GM12878 (cell line): ENCODE measurements around the gene KIAA1671. TPM values are rescaled to one million over a fixed set of nuclear protein-coding genes. Genes with fewer than 3 reads are reported as not detected.

Source experiments
- ATAC-seq: fragments of 200-7000 bp; cut with Tn5 transposase; 3 replicates; pipeline ENCODE4 v1.9.1; 2020; ENCODE audit warnings: mild to moderate bottlenecking, moderate library complexity
- BruUV-seq: library from RNA; stranded (reverse); fragments of 400-500 nt; replicated peaks from 2 replicates; lab custom pipeline; 2021; lab: Mats Ljungman, UMichigan
- CTCF ChIA-PET: fragments of 300-600 bp; sonication (Branson Sonifier 250); formaldehyde crosslinking; extraction: SDS; loops from one replicate; lab custom pipeline; 2021; ENCODE audit warnings: inconsistent platforms; lab: Yijun Ruan, JAX
- POLR2A ChIA-PET: fragments of 350-600 bp; formaldehyde crosslinking; extraction: SDS; loops from one replicate; lab custom pipeline; 2021; ENCODE audit warnings: inconsistent platforms; lab: Charles Lee
- RAD21 ChIA-PET: fragments of 300-600 bp; sonication (Branson Sonifier 250); formaldehyde crosslinking; loops from one replicate; lab custom pipeline; 2023; ENCODE audit warnings: antibody characterized with exemption; ENCODE audit not compliant: unreplicated experiment; lab: Charles Lee
- SMC1A ChIA-PET: fragments of 300-600 bp; sonication (Branson Sonifier 250); formaldehyde crosslinking; loops from one replicate; lab custom pipeline; 2023; ENCODE audit not compliant: unreplicated experiment, uncharacterized antibody; lab: Charles Lee
- DNase-seq: peaks from one replicate; pipeline ENCODE4 v3.0.0-alpha.2; 2011; ENCODE audit warnings: low read depth, low spot score
- FAIRE-seq: peaks from 3 replicates; lab custom pipeline; 2011; peaks lifted over from hg19 to GRCh38; lab: Jason Lieb, UNC
- H2AFZ ChIP-seq: 2 replicates; pipeline ENCODE4 v1.6.0; 2011; ENCODE audit warnings: low read depth, low read length, control low read depth; ENCODE audit not compliant: control insufficient read depth
- H3K27ac ChIP-seq: 2 replicates; pipeline ENCODE4 v1.5.1; 2011; ENCODE audit warnings: control low read depth; ENCODE audit not compliant: control insufficient read depth, insufficient read depth
- H3K27me3 ChIP-seq, 2 experiments: replicated peaks in 1 of 2; 2 replicates each; pipeline versions ENCODE4 v1.6.0 to v1.6.1; 2011; ENCODE audit warnings: low read length in 1 of 2; ENCODE audit not compliant: control insufficient read depth in 2 of 2, insufficient read depth in 2 of 2
- H3K36me3 ChIP-seq, 2 experiments: 2 replicates each; pipeline ENCODE4 v1.5.1; 2011; ENCODE audit warnings: low read length in 1 of 2; ENCODE audit not compliant: control insufficient read depth in 2 of 2, insufficient read depth in 2 of 2
- H3K4me1 ChIP-seq: 2 replicates; pipeline ENCODE4 v1.6.1; 2011; ENCODE audit warnings: mild to moderate bottlenecking, low read length, moderate library complexity, mixed read lengths; ENCODE audit not compliant: control insufficient read depth, insufficient read depth
- H3K4me2 ChIP-seq: 2 replicates; pipeline ENCODE4 v1.6.0; 2011; ENCODE audit warnings: control low read depth; ENCODE audit not compliant: control insufficient read depth, insufficient read depth
- H3K4me3 ChIP-seq: fragments of 200-600 bp; sonication (generic); 2 replicates; pipeline ENCODE4 v1.5.1; 2016
- H3K79me2 ChIP-seq: 2 replicates; pipeline ENCODE4 v1.6.0; 2011; ENCODE audit warnings: low read length; ENCODE audit not compliant: control insufficient read depth, insufficient read depth
- H3K9ac ChIP-seq: 2 replicates; pipeline ENCODE4 v1.8.0; 2011; ENCODE audit warnings: low read length, control low read depth, mixed read lengths; ENCODE audit not compliant: control insufficient read depth, insufficient read depth
- H3K9me3 ChIP-seq: replicated peaks from 3 replicates; pipeline ENCODE4 v1.5.1; 2011; ENCODE audit warnings: mild to moderate bottlenecking, low read length; ENCODE audit not compliant: control insufficient read depth, insufficient read depth
- H4K20me1 ChIP-seq: 2 replicates; pipeline ENCODE4 v1.6.0; 2011; ENCODE audit not compliant: control insufficient read depth, insufficient read depth
- BACH1 ChIP-seq: fragments of 450-650 bp; IDR thresholded peaks from 2 replicates; pipeline ENCODE4 v1.6.1; 2017; ENCODE audit warnings: mild to moderate bottlenecking, borderline replicate concordance
- BCL11A ChIP-seq: IDR thresholded peaks from 2 replicates; pipeline ENCODE4 v1.6.1; 2011; ENCODE audit warnings: low read depth, low read length
- BHLHE40 ChIP-seq, 2 experiments: fragments of 450-650 bp in 1 of 2; IDR thresholded peaks; 2 replicates each; pipeline ENCODE4 v1.6.1; 2011 to 2017; ENCODE audit warnings: low read depth in 2 of 2, borderline replicate concordance in 1 of 2, improper control_type of control experiment in 1 of 2, low read length in 1 of 2, mild to moderate bottlenecking in 1 of 2
- CREB1 ChIP-seq: IDR thresholded peaks from 2 replicates; pipeline ENCODE4 v1.6.1; 2012; ENCODE audit warnings: low read depth, mild to moderate bottlenecking, inconsistent platforms
- GATAD2B ChIP-seq: fragments of 450-650 bp; conservative IDR thresholded peaks from 2 replicates; pipeline ENCODE4 v1.6.1; 2017; ENCODE audit warnings: low read depth, mild to moderate bottlenecking, moderate library complexity
- IRF4 ChIP-seq: IDR thresholded peaks from 2 replicates; pipeline ENCODE4 v1.6.1; 2011; ENCODE audit warnings: low read depth, low read length
- MXI1 ChIP-seq: fragments of 150-350 bp; IDR thresholded peaks from 2 replicates; pipeline ENCODE4 v1.6.1; 2011; ENCODE audit warnings: low read depth, mild to moderate bottlenecking, inconsistent platforms, low read length, improper control_type of control experiment
- NFYB ChIP-seq: IDR thresholded peaks from 2 replicates; pipeline ENCODE4 v1.6.1; 2011; ENCODE audit warnings: low read depth, mild to moderate bottlenecking, low read length, improper control_type of control experiment, moderate library complexity; ENCODE audit not compliant: insufficient read depth
- NRF1 ChIP-seq: conservative IDR thresholded peaks from 2 replicates; pipeline ENCODE4 v1.6.1; 2011; ENCODE audit warnings: mild to moderate bottlenecking, low read depth, low read length, improper control_type of control experiment
- PAX5 ChIP-seq: IDR thresholded peaks from 2 replicates; pipeline ENCODE4 v1.6.1; 2011; ENCODE audit warnings: low read depth, low read length, borderline replicate concordance
- POU2F2 ChIP-seq: IDR thresholded peaks from 3 replicates; pipeline ENCODE4 v1.6.1; 2011; ENCODE audit warnings: low read depth, mild to moderate bottlenecking, low read length, borderline replicate concordance
- RAD21 ChIP-seq: IDR thresholded peaks from 2 replicates; pipeline ENCODE4 v1.6.1; 2011; ENCODE audit warnings: mild to moderate bottlenecking, low read depth, low read length, moderate library complexity; ENCODE audit not compliant: insufficient read depth
- RELA ChIP-seq: fragments of 450-650 bp; IDR thresholded peaks from 2 replicates; pipeline ENCODE4 v1.8.0; 2014; ENCODE audit warnings: borderline replicate concordance; ENCODE audit not compliant: partially characterized antibody
- SIX5 ChIP-seq: IDR thresholded peaks from 2 replicates; pipeline ENCODE4 v1.6.1; 2011; ENCODE audit warnings: mild to moderate bottlenecking, low read depth, low read length, moderate library complexity; ENCODE audit not compliant: severe bottlenecking
- WGBS: methylation state at CpG from one replicate; pipeline ENCODE4 v1.1.6; 2016; ENCODE audit warnings: low lambda C conversion rate; ENCODE audit not compliant: insufficient replicate concordance, insufficient coverage; ENCODE audit errors: missing lambda C conversion rate; 5-methylcytosine and 5-hydroxymethylcytosine counted together
- in situ Hi-C: fragments of 300-500 bp; cut with MboI; formaldehyde crosslinking; loops from 9 replicates; pipeline ENCODE4 v1.14.3; 2018; ENCODE audit warnings: mixed read lengths
- intact Hi-C: fragments of 100-400 bp; cut with micrococcal nuclease; formaldehyde crosslinking; loops from one replicate; pipeline ENCODE4 v1.14.2; 2022; ENCODE audit not compliant: unreplicated experiment
- polyA plus RNA-seq, 11 experiments: library from polyadenylated mRNA; depleted of rRNA in 4 of 11; unstranded in 6 of 11; stranded (reverse) in 5 of 11; fragments of >200 nt; fragmentation: Nextera tagmentation in 4 of 11; fragmentation: Illumina TruSeq in 1 of 11; extraction: Ambion mirVana in 4 of 11; extraction: Trizol in 1 of 11; gene quantifications; 1 replicate in 1 of 11; 2 replicates in 10 of 11; pipeline versions ENCODE4 v1.2.1 to v1.2.3, GENCODE V29; 2011 to 2016; ENCODE audit warnings: inconsistent platforms in 2 of 11, missing spikeins in 2 of 11, low read depth in 1 of 11
- total RNA-seq, 4 experiments: library from RNA; depleted of rRNA in 3 of 4; stranded (reverse); fragments of >200 nt in 3 of 4; fragmentation: Illumina TruSeq in 1 of 4; extraction: Trizol in 1 of 4; gene quantifications; 2 replicates each; pipeline versions ENCODE4 v1.2.1 to v1.2.3, GENCODE V29; 2013 to 2021
- TF ChIP-seq, protein P1 (sequence below): IDR thresholded peaks from 2 replicates; pipeline ENCODE4 v1.6.1; 2012; ENCODE audit warnings: low read depth, low read length, improper control_type of control experiment
- TF ChIP-seq, protein P2 (sequence below): fragments of 450-650 bp; IDR thresholded peaks from 2 replicates; pipeline ENCODE4 v1.6.1; 2018; ENCODE audit warnings: borderline replicate concordance, mild to moderate bottlenecking; ENCODE audit not compliant: partially characterized antibody
- TF ChIP-seq, protein P3 (sequence below): fragments of 450-650 bp; IDR thresholded peaks from 2 replicates; pipeline ENCODE4 v1.6.1; 2017; ENCODE audit warnings: low read depth, mild to moderate bottlenecking, moderate library complexity
- TF ChIP-seq, protein P4 (sequence below): fragments of 450-650 bp; conservative IDR thresholded peaks from 2 replicates; pipeline ENCODE4 v1.6.1; 2017; ENCODE audit warnings: mild to moderate bottlenecking, moderate library complexity

The KIAA1671 gene
- total and polyA plus RNA-seq, 10 of the 15 experiments (the other 5 are each of a cell fraction or from before 2014, with no cell fraction given), result 0.05 to 2.7 (median 0.33) TPM

DNA sequence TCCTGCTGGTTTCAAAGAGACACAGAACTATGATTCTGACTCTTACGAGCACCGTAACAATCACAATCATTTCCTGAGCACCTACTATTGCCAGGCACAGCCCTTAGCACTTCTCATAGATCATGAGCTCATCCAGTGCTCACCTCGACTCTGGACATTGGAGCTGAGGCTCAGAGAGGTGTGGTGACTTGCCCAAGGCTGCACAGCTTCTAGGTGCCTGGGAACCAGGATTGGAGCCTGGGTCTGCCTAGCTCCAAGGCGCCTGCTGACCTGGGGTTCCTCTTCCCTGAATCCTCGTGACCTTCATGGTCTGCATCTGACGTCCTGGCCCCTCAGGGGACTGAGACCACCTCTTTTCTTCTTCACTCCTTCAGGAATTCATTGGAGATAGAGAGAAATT, 196.5 kb downstream of the KIAA1671 start:
- no peak overlapping the region for H3K27ac ChIP-seq
- H3K9ac ChIP-seq, result no peak overlapping the region
- DNase-seq, result no peak
- H3K36me3 ChIP-seq, result no peaks in the 10 kb centered on the region
- H3K79me2 ChIP-seq, result no peaks in the 10 kb centered on the region
- ATAC-seq, result no peak
- BruUV-seq, result no TSS peak
- 28% methylated on average over 6 of the region's 6 CpGs for WGBS
- intact Hi-C loops (no loop called here), in situ Hi-C loops (no loop called here)
- H3K4me2 ChIP-seq, result no peak overlapping the region
- RAD21 ChIA-PET, result no interaction called here
- no peak overlapping the region for H2AFZ ChIP-seq
- SMC1A ChIA-PET, result interaction anchor here (0.6 to 0.9 kb wide), 3 partner anchors 15 to 709 kb away, joined by 3 read pairs; no protein-coding TSS in a partner anchor
- H4K20me1 ChIP-seq, result no peaks in the 10 kb centered on the region
- H3K27me3 ChIP-seq, result no peaks in the 10 kb centered on the region; a peak in 1 of 4 replicates
- no peak for FAIRE-seq
- POLR2A ChIA-PET, result no interaction called here
- no peak overlapping the region for H3K4me3 ChIP-seq
- no peaks in the 10 kb centered on the region for H3K9me3 ChIP-seq
- CTCF ChIA-PET, result interaction anchor here (0.6 to 1.3 kb wide), 2 partner anchors 19 to 207 kb away, joined by 3 to 4 read pairs; no protein-coding TSS in a partner anchor
- no peaks in the 10 kb centered on the region for H3K4me1 ChIP-seq
- TF ChIP-seq, protein P1, sequence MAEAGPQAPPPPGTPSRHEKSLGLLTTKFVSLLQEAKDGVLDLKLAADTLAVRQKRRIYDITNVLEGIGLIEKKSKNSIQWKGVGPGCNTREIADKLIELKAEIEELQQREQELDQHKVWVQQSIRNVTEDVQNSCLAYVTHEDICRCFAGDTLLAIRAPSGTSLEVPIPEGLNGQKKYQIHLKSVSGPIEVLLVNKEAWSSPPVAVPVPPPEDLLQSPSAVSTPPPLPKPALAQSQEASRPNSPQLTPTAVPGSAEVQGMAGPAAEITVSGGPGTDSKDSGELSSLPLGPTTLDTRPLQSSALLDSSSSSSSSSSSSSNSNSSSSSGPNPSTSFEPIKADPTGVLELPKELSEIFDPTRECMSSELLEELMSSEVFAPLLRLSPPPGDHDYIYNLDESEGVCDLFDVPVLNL, result no peak
- TF ChIP-seq, protein P2, sequence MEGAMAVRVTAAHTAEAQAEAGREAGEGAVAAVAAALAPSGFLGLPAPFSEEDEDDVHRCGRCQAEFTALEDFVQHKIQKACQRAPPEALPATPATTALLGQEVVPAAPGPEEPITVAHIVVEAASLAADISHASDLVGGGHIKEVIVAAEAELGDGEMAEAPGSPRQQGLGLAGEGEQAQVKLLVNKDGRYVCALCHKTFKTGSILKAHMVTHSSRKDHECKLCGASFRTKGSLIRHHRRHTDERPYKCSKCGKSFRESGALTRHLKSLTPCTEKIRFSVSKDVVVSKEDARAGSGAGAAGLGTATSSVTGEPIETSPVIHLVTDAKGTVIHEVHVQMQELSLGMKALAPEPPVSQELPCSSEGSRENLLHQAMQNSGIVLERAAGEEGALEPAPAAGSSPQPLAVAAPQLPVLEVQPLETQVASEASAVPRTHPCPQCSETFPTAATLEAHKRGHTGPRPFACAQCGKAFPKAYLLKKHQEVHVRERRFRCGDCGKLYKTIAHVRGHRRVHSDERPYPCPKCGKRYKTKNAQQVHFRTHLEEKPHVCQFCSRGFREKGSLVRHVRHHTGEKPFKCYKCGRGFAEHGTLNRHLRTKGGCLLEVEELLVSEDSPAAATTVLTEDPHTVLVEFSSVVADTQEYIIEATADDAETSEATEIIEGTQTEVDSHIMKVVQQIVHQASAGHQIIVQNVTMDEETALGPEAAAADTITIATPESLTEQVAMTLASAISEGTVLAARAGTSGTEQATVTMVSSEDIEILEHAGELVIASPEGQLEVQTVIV, result no peak
- no peak for TF ChIP-seq CREB1
- no peak for TF ChIP-seq IRF4
- no peak for TF ChIP-seq GATAD2B
- TF ChIP-seq BCL11A, result no peak
- no peak for TF ChIP-seq BACH1
- TF ChIP-seq, protein P3, sequence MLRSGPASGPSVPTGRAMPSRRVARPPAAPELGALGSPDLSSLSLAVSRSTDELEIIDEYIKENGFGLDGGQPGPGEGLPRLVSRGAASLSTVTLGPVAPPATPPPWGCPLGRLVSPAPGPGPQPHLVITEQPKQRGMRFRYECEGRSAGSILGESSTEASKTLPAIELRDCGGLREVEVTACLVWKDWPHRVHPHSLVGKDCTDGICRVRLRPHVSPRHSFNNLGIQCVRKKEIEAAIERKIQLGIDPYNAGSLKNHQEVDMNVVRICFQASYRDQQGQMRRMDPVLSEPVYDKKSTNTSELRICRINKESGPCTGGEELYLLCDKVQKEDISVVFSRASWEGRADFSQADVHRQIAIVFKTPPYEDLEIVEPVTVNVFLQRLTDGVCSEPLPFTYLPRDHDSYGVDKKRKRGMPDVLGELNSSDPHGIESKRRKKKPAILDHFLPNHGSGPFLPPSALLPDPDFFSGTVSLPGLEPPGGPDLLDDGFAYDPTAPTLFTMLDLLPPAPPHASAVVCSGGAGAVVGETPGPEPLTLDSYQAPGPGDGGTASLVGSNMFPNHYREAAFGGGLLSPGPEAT, result no peak
- TF ChIP-seq POU2F2, result no peak
- TF ChIP-seq PAX5, result no peak
- no peak for TF ChIP-seq SIX5
- TF ChIP-seq, protein P4, sequence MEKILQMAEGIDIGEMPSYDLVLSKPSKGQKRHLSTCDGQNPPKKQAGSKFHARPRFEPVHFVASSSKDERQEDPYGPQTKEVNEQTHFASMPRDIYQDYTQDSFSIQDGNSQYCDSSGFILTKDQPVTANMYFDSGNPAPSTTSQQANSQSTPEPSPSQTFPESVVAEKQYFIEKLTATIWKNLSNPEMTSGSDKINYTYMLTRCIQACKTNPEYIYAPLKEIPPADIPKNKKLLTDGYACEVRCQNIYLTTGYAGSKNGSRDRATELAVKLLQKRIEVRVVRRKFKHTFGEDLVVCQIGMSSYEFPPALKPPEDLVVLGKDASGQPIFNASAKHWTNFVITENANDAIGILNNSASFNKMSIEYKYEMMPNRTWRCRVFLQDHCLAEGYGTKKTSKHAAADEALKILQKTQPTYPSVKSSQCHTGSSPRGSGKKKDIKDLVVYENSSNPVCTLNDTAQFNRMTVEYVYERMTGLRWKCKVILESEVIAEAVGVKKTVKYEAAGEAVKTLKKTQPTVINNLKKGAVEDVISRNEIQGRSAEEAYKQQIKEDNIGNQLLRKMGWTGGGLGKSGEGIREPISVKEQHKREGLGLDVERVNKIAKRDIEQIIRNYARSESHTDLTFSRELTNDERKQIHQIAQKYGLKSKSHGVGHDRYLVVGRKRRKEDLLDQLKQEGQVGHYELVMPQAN, result no peak
- TF ChIP-seq BHLHE40 (IDR thresholded peaks at IDR 0.05; ENCODE audit: borderline replicate concordance in 1 of 2, low read depth in 2 of 2, low read length in 1 of 2), result no peak
- TF ChIP-seq NRF1, result no peak
- TF ChIP-seq RELA, result no peak
- no peak for TF ChIP-seq NFYB
- no peak for TF ChIP-seq MXI1
- TF ChIP-seq RAD21, result no peak
